ENCODE data around the gene SCARB1. TPM values are rescaled to one million over a fixed set of nuclear protein-coding genes. Genes with fewer than 3 reads are reported as not detected.

SCARB1 gene
- total RNA-seq, 1 donor from 2014 or later = 11.1 TPM

DNA sequence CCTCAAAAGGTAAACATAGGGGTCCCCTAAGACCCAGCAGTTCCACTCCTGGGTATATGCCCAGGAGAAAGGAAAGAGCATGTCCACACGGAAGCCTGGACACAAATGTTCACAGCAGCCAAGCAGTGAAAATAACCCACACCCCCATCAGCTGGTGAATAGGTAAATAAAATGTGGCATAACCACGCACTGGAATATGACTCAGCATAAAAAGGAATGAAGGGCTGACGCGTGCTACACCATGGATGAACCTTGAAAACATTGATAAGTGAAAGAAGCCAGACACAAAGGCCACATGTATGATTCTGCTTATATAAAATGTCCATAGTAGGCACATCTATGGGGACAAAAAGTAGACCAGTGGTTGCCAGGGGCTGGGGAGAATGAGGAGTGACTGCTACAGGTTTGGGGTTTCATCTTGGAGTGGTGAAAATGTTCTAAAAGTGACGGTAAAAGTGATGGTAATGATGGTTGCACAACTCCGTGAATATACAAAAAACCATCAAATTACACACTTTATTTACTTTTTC lies 3.8 kb upstream of the SCARB1 start:
- Histone ChIP-seq H3K36me3 (no peaks in the 10 kb centered on the region), H3K4me3 (no peak overlapping the region), H3K27me3 (ENCODE audit: low read depth) (no peaks in the 10 kb centered on the region), H3K9me3 (replicated peaks) (no peaks in the 10 kb centered on the region), H3K27ac (replicated peaks) (no peak overlapping the region), H3K4me1 (peaks cover 13% of the 10 kb centered on the region)
- intact Hi-C loops (cut with micrococcal nuclease) = no loop called here
- no peak for DNase-seq
- TF ChIP-seq, protein P1, sequence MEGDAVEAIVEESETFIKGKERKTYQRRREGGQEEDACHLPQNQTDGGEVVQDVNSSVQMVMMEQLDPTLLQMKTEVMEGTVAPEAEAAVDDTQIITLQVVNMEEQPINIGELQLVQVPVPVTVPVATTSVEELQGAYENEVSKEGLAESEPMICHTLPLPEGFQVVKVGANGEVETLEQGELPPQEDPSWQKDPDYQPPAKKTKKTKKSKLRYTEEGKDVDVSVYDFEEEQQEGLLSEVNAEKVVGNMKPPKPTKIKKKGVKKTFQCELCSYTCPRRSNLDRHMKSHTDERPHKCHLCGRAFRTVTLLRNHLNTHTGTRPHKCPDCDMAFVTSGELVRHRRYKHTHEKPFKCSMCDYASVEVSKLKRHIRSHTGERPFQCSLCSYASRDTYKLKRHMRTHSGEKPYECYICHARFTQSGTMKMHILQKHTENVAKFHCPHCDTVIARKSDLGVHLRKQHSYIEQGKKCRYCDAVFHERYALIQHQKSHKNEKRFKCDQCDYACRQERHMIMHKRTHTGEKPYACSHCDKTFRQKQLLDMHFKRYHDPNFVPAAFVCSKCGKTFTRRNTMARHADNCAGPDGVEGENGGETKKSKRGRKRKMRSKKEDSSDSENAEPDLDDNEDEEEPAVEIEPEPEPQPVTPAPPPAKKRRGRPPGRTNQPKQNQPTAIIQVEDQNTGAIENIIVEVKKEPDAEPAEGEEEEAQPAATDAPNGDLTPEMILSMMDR (IDR thresholded peaks at IDR 0.05; ENCODE audit: borderline replicate concordance) = no peak

DNA sequence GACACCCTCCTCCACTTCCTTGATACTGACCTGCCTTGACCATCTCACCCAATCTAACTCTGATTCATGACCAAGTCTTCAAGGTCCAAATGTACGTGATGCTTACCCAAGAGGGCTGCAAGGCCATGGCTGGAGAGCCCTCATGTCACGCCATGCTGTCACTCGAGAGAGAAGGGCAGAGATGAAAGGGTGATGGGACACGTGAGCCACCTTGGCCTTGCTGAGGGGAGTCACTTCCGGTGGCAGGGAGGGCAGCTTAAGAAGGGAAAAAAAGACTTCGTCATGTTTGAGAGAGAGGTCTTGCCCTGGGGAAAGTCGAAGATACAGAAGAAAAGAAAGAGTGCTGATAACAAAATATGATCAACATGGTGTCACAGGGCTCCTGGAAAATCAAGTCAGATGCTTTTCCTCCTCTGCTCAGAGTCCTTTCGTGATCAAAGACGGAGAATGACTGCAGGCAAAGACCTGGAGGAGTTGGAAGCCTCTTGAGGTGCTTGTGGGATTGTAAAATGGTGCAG lies 3.3 kb upstream of the SCARB1 start:
- Histone ChIP-seq H3K4me1 (peaks cover 18% of the 10 kb centered on the region), H3K27me3 (ENCODE audit: low read depth) (no peaks in the 10 kb centered on the region), H3K36me3 (no peaks in the 10 kb centered on the region), H3K4me3 (no peak overlapping the region), H3K27ac (replicated peaks) (no peak overlapping the region), H3K9me3 (replicated peaks) (no peaks in the 10 kb centered on the region)
- TF ChIP-seq, protein P1 (IDR thresholded peaks at IDR 0.05; ENCODE audit: borderline replicate concordance) = no peak
- intact Hi-C loops (cut with micrococcal nuclease) = no loop called here
- DNase-seq = no peak

DNA sequence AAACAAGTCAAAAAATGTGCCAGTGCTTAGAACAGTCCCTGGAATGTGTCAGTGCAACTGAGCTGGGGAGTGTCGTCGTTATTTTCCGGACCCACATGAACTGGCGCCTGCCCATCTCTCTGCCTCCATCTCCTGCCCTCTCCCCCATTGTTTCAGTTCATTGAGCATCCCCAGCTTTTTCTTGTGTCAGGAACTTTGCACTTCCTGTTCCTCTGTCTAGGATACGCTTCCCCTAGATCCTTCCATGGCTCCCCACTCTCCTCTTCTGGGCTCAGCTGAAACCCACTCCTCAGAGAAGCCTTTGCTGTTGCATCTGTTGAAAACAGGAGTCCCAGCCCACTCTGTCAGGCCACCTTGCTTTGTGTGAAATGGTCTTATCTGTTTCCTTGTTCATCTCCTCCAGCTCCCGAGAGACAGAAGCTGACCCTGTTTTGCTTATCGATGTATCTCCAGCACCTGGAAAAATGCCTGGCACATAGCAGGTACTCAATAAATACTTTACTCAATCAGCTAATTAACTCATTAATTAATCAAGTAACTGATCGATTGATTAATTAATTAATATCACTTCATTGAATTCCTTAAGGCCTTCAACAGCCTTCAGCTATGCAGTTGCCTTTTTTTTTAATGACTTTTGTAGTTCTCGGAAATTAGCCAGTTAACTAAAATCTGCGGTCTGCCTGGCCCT lies 2.7 kb upstream of the SCARB1 start:
- DNase-seq = no peak
- H3K27ac ChIP-seq (replicated peaks) = no peak overlapping the region
- no peaks in the 10 kb centered on the region for H3K36me3 ChIP-seq
- intact Hi-C loops (cut with micrococcal nuclease) = no loop called here
- H3K27me3 ChIP-seq (ENCODE audit: low read depth) = no peaks in the 10 kb centered on the region
- peaks cover 24% of the 10 kb centered on the region for H3K4me1 ChIP-seq
- TF ChIP-seq, protein P1 (IDR thresholded peaks at IDR 0.05; ENCODE audit: borderline replicate concordance) = no peak
- no peak overlapping the region for H3K4me3 ChIP-seq
- H3K9me3 ChIP-seq (replicated peaks) = no peaks in the 10 kb centered on the region

DNA sequence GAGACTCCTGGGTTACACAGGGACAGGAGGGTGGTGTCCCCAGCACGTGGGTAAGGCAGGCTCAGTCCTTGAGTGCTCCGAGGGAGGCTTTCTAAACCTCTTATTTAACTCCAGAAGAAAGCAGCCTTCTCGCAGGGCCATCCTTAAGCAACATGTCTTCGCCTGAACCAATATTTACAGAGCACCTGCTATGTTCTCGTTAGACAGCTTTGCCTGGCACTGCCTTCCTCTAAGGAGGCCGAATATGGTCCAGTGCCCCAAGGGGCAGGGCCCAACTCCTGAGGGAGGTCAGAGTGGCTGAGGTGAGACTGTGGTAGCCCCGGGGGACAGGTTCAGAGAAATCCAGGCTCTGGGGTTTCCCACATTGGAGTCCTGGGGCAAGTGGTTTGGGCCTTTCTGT lies 2.1 kb upstream of the SCARB1 start:
- no peaks in the 10 kb centered on the region for H3K9me3 ChIP-seq (replicated peaks)
- no peak overlapping the region for H3K27ac ChIP-seq (replicated peaks)
- no peak overlapping the region for H3K4me3 ChIP-seq
- TF ChIP-seq, protein P1 (IDR thresholded peaks at IDR 0.05; ENCODE audit: borderline replicate concordance) = no peak
- intact Hi-C loops (cut with micrococcal nuclease) = no loop called here
- H3K36me3 ChIP-seq = no peaks in the 10 kb centered on the region
- DNase-seq = no peak
- H3K27me3 ChIP-seq (ENCODE audit: low read depth) = no peaks in the 10 kb centered on the region
- H3K4me1 ChIP-seq = peaks cover 29% of the 10 kb centered on the region

DNA sequence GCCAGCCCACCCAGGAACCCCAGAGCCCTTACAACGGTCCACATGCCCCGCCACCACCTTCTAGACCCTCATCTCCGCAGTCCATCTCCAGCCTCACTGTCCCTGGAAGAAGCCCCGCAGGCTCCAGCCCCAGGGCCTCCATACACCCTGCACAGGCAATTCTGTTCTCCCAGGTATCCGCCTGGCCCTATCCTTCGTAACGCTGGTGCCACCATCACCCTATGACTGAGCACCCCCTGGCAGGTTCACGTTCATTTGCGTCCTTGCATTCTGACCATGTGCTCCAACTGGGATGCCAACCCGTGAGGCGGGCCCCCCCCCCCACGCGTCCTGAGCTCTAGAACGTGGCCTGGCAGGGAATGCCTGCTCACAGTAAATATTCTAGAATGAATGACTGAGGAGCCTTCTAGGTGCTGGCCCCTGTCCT lies 675 bp upstream of the SCARB1 start:
- H3K27me3 ChIP-seq (ENCODE audit: low read depth) = no peaks in the 10 kb centered on the region
- DNase-seq = no peak
- H3K27ac ChIP-seq (replicated peaks) = peak overlapping the region; percentile 52
- H3K4me1 ChIP-seq = peaks cover 29% of the 10 kb centered on the region
- H3K4me3 ChIP-seq = peak overlapping the region; percentile 78
- intact Hi-C loops (cut with micrococcal nuclease) = no loop called here
- H3K9me3 ChIP-seq (replicated peaks) = no peaks in the 10 kb centered on the region
- TF ChIP-seq, protein P1 (IDR thresholded peaks at IDR 0.05; ENCODE audit: borderline replicate concordance) = no peak
- no peaks in the 10 kb centered on the region for H3K36me3 ChIP-seq
